Liver (tissue), 9 donors: Measurements from ENCODE around the gene OCA2. TPM values are rescaled to one million over a fixed set of nuclear protein-coding genes. Genes with fewer than 3 reads are reported as not detected.
"Not testable (repeated sequence)": the region's sequence is repeated elsewhere in the genome, so short reads cannot be mapped to it uniquely, and the experiment has no call there.

Experiments used
- DNase-seq: peaks from one replicate; pipeline ENCODE4 v3.0.0-alpha.2; 2017; ENCODE audit warnings: low spot score
- H3K27ac ChIP-seq, 2 donors: one replicate each; pipeline ENCODE4 v1.7.0; 2013; ENCODE audit warnings: inconsistent platforms in 2 of 2, low read length in 2 of 2, control low read depth in 1 of 2, low read depth in 1 of 2, mild to moderate bottlenecking in 1 of 2
- H3K27me3 ChIP-seq, 4 donors: one replicate each; pipeline versions ENCODE4 v1.6.1 to v1.7.0; 2013; ENCODE audit warnings: low read length in 3 of 4, inconsistent platforms in 1 of 4, mild to moderate bottlenecking in 1 of 4, moderate library complexity in 1 of 4; ENCODE audit not compliant: control insufficient read depth in 4 of 4, insufficient read depth in 4 of 4
- H3K36me3 ChIP-seq, 4 donors: one replicate each; pipeline versions ENCODE4 v1.6.1 to v1.7.0; 2013; ENCODE audit warnings: low read length in 3 of 4, mild to moderate bottlenecking in 3 of 4, low read depth in 1 of 4, moderate library complexity in 1 of 4; ENCODE audit not compliant: control insufficient read depth in 4 of 4, insufficient read depth in 3 of 4
- H3K4me1 ChIP-seq, 4 donors: one replicate each; pipeline versions ENCODE4 v1.6.1 to v1.7.0; 2013; ENCODE audit warnings: low read length in 3 of 4, mild to moderate bottlenecking in 3 of 4, moderate library complexity in 1 of 4; ENCODE audit not compliant: control insufficient read depth in 4 of 4, insufficient read depth in 4 of 4
- H3K4me3 ChIP-seq, 3 donors: one replicate each; pipeline versions ENCODE4 v1.6.1 to v1.7.0; 2013; ENCODE audit warnings: low read length in 3 of 3, control low read depth in 1 of 3, low read depth in 1 of 3, mild to moderate bottlenecking in 1 of 3
- H3K9ac ChIP-seq, 2 donors: one replicate each; pipeline ENCODE4 v1.7.0; 2013; ENCODE audit warnings: low read length in 2 of 2, mild to moderate bottlenecking in 2 of 2, moderate library complexity in 2 of 2, control low read depth in 1 of 2, low read depth in 1 of 2
- H3K9me3 ChIP-seq, 4 donors: one replicate each; pipeline versions ENCODE4 v1.6.1 to v1.7.0; 2013; ENCODE audit warnings: low read length in 3 of 4; ENCODE audit not compliant: control insufficient read depth in 4 of 4
- EGR1 ChIP-seq, 2 donors: IDR thresholded peaks; 2 replicates each; pipeline ENCODE4 v1.6.1; 2016 to 2018; ENCODE audit warnings: antibody characterized with exemption in 2 of 2, low read depth in 2 of 2
- FOXA1 ChIP-seq: IDR thresholded peaks from 2 replicates; pipeline ENCODE4 v1.6.1; 2016; ENCODE audit warnings: antibody characterized with exemption
- FOXA2 ChIP-seq: IDR thresholded peaks from 2 replicates; pipeline ENCODE4 v1.6.1; 2016; ENCODE audit warnings: antibody characterized with exemption
- GABPA ChIP-seq, 2 donors: IDR thresholded peaks in 1 of 2; conservative IDR thresholded peaks in 1 of 2; 2 replicates each; pipeline ENCODE4 v1.6.1; 2016; ENCODE audit warnings: antibody characterized with exemption in 2 of 2, mild to moderate bottlenecking in 1 of 2, moderate library complexity in 1 of 2
- HNF4G ChIP-seq: IDR thresholded peaks from 2 replicates; pipeline ENCODE4 v1.6.1; 2016; ENCODE audit warnings: antibody characterized with exemption
- JUND ChIP-seq, 2 donors: IDR thresholded peaks; 2 replicates each; pipeline ENCODE4 v1.6.1; 2016; ENCODE audit warnings: antibody characterized with exemption in 2 of 2
- NR2F2 ChIP-seq: IDR thresholded peaks from 2 replicates; pipeline ENCODE4 v1.6.1; 2016; ENCODE audit warnings: antibody characterized with exemption
- RAD21 ChIP-seq, 2 donors: IDR thresholded peaks; 2 replicates each; pipeline ENCODE4 v1.6.1; 2016; ENCODE audit warnings: antibody characterized with exemption in 2 of 2, mild to moderate bottlenecking in 2 of 2
- RXRA ChIP-seq, 2 donors: IDR thresholded peaks; 2 replicates each; pipeline ENCODE4 v1.6.1; 2017 to 2018; ENCODE audit warnings: antibody characterized with exemption in 2 of 2, mild to moderate bottlenecking in 1 of 2
- SP1 ChIP-seq: IDR thresholded peaks from 2 replicates; pipeline ENCODE4 v1.6.1; 2018; ENCODE audit warnings: antibody characterized with exemption, mild to moderate bottlenecking
- TAF1 ChIP-seq: conservative IDR thresholded peaks from 2 replicates; pipeline ENCODE4 v1.6.1; 2016; ENCODE audit warnings: antibody characterized with exemption, mild to moderate bottlenecking
- YY1 ChIP-seq: IDR thresholded peaks from 2 replicates; pipeline ENCODE4 v1.6.1; 2016; ENCODE audit warnings: antibody characterized with exemption, mild to moderate bottlenecking
- WGBS: extraction: QIAGEN DNeasy Blood & Tissue Kit; methylation state at CpG from one replicate; pipeline ENCODE4 v1.1.7; 2013; 5-methylcytosine and 5-hydroxymethylcytosine counted together
- polyA plus RNA-seq, 2 donors: library from polyadenylated mRNA; stranded (reverse) in 1 of 2; unstranded in 1 of 2; fragments of 200-250 nt in 1 of 2; fragments of >200 nt in 1 of 2; fragmentation: Nextera tagmentation in 1 of 2; extraction: Ambion mirVana in 1 of 2; gene quantifications; one replicate each; pipeline versions ENCODE4 v1.2.1 to v1.2.3, GENCODE V29; 2013 to 2015
- total RNA-seq, 2 donors: library from RNA; depleted of rRNA; stranded (reverse); fragments of >200 nt; gene quantifications; one replicate each; pipeline ENCODE4 v1.2.3, GENCODE V29; 2014
- TF ChIP-seq, protein P1 (sequence below): IDR thresholded peaks from 2 replicates; pipeline ENCODE4 v1.6.1; 2016; ENCODE audit warnings: antibody characterized with exemption
- TF ChIP-seq, protein P2 (sequence below): IDR thresholded peaks from 2 replicates; pipeline ENCODE4 v1.6.1; 2016; ENCODE audit warnings: antibody characterized with exemption
- TF ChIP-seq, protein P3 (sequence below): fragments of 150-350 bp; IDR thresholded peaks from 2 replicates; pipeline ENCODE4 v1.5.1; 2017; ENCODE audit warnings: improper control_type of control experiment, low read depth, low read length; ENCODE audit not compliant: missing input control
- donor health status: healthy.
- donor health status: healthy.
- donor health status: healthy.
- donor health status: healthy.
- donor health status: healthy.

Gene OCA2
- total and polyA plus RNA-seq, 4 donors: 0.02 to 0.56 (median 0.15) TPM

DNA sequence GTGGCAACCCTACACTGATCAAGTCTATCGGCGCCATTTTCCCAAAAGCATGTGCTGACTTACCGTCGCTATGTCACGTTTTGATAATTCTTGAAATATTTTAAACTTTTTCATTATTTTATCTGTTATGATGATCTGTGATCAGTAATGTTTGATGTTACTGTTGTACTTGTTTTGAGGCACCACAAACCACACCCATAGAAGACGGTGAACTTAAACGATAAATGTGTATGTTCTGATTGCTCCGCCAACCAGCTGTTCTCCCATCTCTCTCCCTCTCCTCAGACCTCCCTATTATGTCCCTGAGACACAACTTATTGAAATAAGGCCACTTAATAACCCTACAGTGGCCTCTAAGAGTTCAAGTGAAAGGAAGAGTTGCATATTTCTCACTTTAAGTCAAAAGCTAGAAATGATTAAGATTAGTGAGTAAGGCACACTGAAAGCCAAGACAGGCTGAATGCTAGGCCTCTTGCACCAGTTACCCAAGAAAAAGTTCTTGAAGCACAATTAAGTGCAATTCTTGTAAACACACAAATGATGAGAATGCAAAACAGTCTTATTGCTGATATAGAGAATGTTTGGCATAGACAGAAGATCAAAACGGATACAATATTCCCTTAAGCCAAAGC lies 38.4 kb upstream of the OCA2 start:
- H3K27me3 ChIP-seq, H3K27ac ChIP-seq, H3K4me3 ChIP-seq, H3K9ac ChIP-seq, H3K9me3 ChIP-seq, DNase-seq, H3K4me1 ChIP-seq: not testable (repeated sequence)
- WGBS: 84% methylated on average over 9 of the region's 9 CpGs
- peaks cover 3 to 26% (median 16%) of the 10 kb centered on the region in 4 donors for H3K36me3 ChIP-seq

DNA sequence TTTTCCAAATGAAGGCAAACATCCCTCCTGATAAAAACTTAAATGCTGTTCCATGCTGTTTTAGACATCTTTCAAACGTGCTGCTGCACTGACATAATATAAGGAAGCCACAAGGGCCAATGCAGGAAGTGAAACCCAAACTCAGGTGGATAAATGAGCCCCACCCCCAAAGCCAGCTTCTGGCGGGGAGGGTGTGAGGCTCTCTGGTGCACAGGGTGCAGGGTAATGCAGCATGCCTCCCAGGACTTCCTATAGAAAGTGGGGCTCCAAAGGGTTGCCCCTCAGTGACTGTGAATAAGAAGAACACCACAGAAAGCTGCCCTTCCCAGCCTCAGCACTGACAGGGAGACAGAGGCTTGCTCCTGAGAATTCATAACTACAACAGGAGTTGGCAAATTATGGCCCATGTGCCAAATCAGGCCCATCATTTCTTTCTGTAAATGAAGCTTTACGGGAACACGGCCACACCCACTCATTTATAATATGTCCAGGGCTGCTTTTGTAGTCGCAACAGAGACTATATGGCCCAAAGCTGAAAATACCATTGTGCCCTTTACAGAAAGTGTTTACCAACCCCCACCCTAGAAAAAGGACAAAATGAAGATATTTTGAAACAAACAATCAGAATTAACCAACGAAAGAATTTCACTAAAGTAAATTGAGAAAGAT lies 37.3 kb upstream of the OCA2 start:
- not testable (repeated sequence) for H3K9me3 ChIP-seq, H3K4me3 ChIP-seq, H3K27me3 ChIP-seq, H3K4me1 ChIP-seq, H3K9ac ChIP-seq, DNase-seq, H3K27ac ChIP-seq
- WGBS: 82% methylated on average over 6 of the region's 6 CpGs
- H3K36me3 ChIP-seq: peaks cover 4 to 29% (median 16%) of the 10 kb centered on the region in 4 donors

DNA sequence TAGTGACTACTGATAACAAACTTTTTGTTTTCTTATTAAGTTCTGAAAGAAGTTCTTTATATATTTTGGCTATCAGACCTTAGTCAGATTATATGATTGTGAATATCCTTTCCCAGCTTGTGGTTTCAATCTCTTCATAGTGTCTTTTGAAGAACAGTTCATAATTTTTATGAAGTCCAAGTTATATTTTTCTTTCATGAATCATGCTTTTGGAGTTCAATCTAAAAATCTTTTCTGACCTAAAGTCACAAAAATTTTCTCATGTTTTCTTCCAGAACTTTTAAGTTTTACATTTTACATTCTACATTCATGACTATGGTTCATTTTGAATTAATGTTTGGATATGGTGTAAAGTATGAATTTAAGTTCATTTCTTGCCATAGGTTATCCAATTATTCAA lies 34.2 kb upstream of the OCA2 start:
- no peak for DNase-seq
- H3K27me3 ChIP-seq: no peaks in the 10 kb centered on the region
- TF ChIP-seq GABPA (IDR thresholded peaks at IDR 0.05 in 1 of 2, conservative IDR thresholded peaks at IDR 0.05 in 1 of 2) (no peak), JUND (IDR thresholded peaks at IDR 0.05) (no peak), SP1 (no peak), NR2F2 (no peak), FOXA2 (no peak), YY1 (no peak), HNF4G (no peak), TAF1 (no peak)
- TF ChIP-seq, protein P1, sequence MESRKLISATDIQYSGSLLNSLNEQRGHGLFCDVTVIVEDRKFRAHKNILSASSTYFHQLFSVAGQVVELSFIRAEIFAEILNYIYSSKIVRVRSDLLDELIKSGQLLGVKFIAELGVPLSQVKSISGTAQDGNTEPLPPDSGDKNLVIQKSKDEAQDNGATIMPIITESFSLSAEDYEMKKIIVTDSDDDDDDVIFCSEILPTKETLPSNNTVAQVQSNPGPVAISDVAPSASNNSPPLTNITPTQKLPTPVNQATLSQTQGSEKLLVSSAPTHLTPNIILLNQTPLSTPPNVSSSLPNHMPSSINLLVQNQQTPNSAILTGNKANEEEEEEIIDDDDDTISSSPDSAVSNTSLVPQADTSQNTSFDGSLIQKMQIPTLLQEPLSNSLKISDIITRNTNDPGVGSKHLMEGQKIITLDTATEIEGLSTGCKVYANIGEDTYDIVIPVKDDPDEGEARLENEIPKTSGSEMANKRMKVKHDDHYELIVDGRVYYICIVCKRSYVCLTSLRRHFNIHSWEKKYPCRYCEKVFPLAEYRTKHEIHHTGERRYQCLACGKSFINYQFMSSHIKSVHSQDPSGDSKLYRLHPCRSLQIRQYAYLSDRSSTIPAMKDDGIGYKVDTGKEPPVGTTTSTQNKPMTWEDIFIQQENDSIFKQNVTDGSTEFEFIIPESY: no peak
- no peak overlapping the region for H3K9ac ChIP-seq
- H3K4me1 ChIP-seq: no peaks in the 10 kb centered on the region
- no peak overlapping the region for H3K4me3 ChIP-seq
- peaks cover 5 to 28% (median 16%) of the 10 kb centered on the region in 4 donors for H3K36me3 ChIP-seq
- H3K27ac ChIP-seq: no peak overlapping the region
- no peaks in the 10 kb centered on the region for H3K9me3 ChIP-seq

DNA sequence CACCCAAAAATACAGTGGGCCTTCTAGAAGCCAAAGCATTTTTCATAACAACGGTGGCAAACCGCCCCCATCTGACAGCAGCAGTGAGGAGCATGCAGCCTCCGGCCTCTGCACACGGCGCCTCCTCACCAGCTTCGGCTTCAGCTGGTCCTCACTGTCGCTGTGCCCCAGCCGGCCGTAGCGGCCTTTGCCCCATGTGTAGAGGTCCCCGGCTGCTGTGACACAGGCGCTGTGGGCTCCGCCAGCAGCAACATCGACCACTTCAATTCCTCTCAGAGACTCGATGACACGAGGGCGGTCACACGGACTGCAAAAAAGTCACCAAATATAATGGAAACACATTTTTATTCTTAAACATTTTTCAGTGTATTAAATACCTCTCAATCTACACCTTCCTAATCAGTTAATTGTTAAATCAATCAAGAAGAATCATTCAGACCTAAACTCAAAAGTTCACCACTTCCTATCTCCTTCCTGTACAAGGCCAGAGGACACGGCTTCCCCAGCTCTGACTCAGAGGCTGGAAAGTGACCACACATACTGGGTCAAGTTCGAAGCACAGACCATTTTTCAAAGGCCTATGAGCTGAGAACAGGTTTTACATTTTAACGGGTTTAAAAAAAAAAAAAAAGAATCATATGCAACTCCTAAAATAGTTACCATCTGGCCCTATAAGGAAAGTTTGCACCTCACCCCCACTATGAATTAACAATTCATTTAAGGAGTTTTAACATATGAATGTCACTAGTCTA lies 33.6 kb upstream of the OCA2 start:
- H3K4me1 ChIP-seq: no peaks in the 10 kb centered on the region
- H3K27ac ChIP-seq: no peak overlapping the region
- DNase-seq: no peak
- H3K36me3 ChIP-seq: peaks cover 5 to 31% (median 17%) of the 10 kb centered on the region in 4 donors
- no peak overlapping the region for H3K9ac ChIP-seq
- H3K4me3 ChIP-seq: no peak overlapping the region
- H3K27me3 ChIP-seq: no peaks in the 10 kb centered on the region
- H3K9me3 ChIP-seq: no peaks in the 10 kb centered on the region
- WGBS: 88% methylated on average over 21 of the region's 21 CpGs
- TF ChIP-seq RAD21 (IDR thresholded peaks at IDR 0.05): no peak
- no peak for TF ChIP-seq HNF4G
- TF ChIP-seq JUND (IDR thresholded peaks at IDR 0.05): no peak
- no peak for TF ChIP-seq EGR1 (IDR thresholded peaks at IDR 0.05; ENCODE audit: low read depth in 2 of 2)
- TF ChIP-seq, protein P2, sequence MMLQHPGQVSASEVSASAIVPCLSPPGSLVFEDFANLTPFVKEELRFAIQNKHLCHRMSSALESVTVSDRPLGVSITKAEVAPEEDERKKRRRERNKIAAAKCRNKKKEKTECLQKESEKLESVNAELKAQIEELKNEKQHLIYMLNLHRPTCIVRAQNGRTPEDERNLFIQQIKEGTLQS: no peak
- TF ChIP-seq, protein P3, sequence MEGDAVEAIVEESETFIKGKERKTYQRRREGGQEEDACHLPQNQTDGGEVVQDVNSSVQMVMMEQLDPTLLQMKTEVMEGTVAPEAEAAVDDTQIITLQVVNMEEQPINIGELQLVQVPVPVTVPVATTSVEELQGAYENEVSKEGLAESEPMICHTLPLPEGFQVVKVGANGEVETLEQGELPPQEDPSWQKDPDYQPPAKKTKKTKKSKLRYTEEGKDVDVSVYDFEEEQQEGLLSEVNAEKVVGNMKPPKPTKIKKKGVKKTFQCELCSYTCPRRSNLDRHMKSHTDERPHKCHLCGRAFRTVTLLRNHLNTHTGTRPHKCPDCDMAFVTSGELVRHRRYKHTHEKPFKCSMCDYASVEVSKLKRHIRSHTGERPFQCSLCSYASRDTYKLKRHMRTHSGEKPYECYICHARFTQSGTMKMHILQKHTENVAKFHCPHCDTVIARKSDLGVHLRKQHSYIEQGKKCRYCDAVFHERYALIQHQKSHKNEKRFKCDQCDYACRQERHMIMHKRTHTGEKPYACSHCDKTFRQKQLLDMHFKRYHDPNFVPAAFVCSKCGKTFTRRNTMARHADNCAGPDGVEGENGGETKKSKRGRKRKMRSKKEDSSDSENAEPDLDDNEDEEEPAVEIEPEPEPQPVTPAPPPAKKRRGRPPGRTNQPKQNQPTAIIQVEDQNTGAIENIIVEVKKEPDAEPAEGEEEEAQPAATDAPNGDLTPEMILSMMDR: no peak
- TF ChIP-seq FOXA1: no peak
- TF ChIP-seq NR2F2: no peak
- no peak for TF ChIP-seq TAF1
- TF ChIP-seq RXRA (IDR thresholded peaks at IDR 0.05): no peak
- no peak for TF ChIP-seq FOXA2
- TF ChIP-seq SP1: no peak
